Lower lobe of right lung (tissue), 2 donors: ENCODE data around the gene TACSTD2. TPM values are rescaled to one million over a fixed set of nuclear protein-coding genes. Genes with fewer than 3 reads are reported as not detected.
A peak's percentile ranks its signal among the peaks of the same experiment; 100 is the strongest.

Source experiments
- ATAC-seq, 2 donors: fragments of 200-7000 bp; cut with Tn5 transposase; one replicate each; pipeline ENCODE4 v1.9.1; 2020 to 2022; ENCODE audit warnings: mild to moderate bottlenecking in 2 of 2, moderate library complexity in 2 of 2
- DNase-seq: peaks from one replicate; pipeline ENCODE4 v3.0.0-alpha.2; 2020
- H3K27ac ChIP-seq: fragments of 200-600 bp; one replicate; pipeline ENCODE4 v1.8.0; 2022
- H3K27me3 ChIP-seq: fragments of 200-600 bp; one replicate; pipeline ENCODE4 v1.8.0; 2022; ENCODE audit warnings: low read depth
- H3K36me3 ChIP-seq: fragments of 200-600 bp; one replicate; pipeline ENCODE4 v1.8.0; 2022; ENCODE audit warnings: mild to moderate bottlenecking
- H3K4me1 ChIP-seq: fragments of 200-600 bp; one replicate; pipeline ENCODE4 v1.8.0; 2022
- H3K4me3 ChIP-seq: fragments of 200-600 bp; one replicate; pipeline ENCODE4 v1.8.0; 2022; ENCODE audit warnings: mild to moderate bottlenecking
- H3K9me3 ChIP-seq: fragments of 200-600 bp; one replicate; pipeline ENCODE4 v1.8.0; 2022
- intact Hi-C: fragments of 100-400 bp; cut with DNase I; formaldehyde crosslinking; loops from one replicate; pipeline ENCODE4 v1.11.0; 2022
- total RNA-seq: library from RNA; stranded (reverse); fragmentation: NEBNext Ultra II Directional; extraction: Animal tissue kit (Norgen Biotek cat#: 25700); gene quantifications from one replicate; pipeline ENCODE4 v1.2.1, GENCODE V29; 2021
- TF ChIP-seq, protein P1 (sequence below): fragments of 200-600 bp; IDR thresholded peaks from one replicate; pipeline ENCODE4 v1.8.0; 2022; ENCODE audit warnings: antibody characterized with exemption, mild to moderate bottlenecking
- donor health status: DM: no; HTN: yes; CAD: no; lungs with severe emphysema.

The TACSTD2 gene
- total RNA-seq, 1 donor from 2014 or later: 69.9 TPM

DNA sequence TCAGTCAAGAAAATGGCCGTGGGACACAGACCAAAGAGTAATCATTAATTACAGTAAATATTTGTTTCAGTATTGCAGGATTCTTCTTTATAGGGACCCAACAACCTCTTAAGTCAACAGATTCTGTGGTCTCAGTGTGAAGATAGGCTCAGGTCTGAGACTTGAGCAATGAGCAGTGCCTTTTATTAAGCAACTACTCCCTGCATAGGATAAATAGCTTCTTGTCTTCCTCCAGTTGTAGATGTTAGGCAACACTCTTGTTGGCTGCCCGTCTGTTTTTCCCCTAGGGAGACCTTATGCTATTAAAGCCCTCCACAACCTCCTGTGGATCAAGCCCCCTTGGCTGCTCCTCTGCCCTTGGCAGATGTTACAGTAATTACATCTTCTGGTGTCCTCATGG, 28.7 kb downstream of the TACSTD2 start:
- Histone ChIP-seq H3K9me3 (no peaks in the 10 kb centered on the region), H3K4me1 (peaks cover 12% of the 10 kb centered on the region), H3K27ac (no peak overlapping the region), H3K4me3 (no peak overlapping the region), H3K27me3 (no peaks in the 10 kb centered on the region), H3K36me3 (no peaks in the 10 kb centered on the region)
- ATAC-seq (no peak), DNase-seq (no peak)
- intact Hi-C loops: no loop called here
- TF ChIP-seq, protein P1, sequence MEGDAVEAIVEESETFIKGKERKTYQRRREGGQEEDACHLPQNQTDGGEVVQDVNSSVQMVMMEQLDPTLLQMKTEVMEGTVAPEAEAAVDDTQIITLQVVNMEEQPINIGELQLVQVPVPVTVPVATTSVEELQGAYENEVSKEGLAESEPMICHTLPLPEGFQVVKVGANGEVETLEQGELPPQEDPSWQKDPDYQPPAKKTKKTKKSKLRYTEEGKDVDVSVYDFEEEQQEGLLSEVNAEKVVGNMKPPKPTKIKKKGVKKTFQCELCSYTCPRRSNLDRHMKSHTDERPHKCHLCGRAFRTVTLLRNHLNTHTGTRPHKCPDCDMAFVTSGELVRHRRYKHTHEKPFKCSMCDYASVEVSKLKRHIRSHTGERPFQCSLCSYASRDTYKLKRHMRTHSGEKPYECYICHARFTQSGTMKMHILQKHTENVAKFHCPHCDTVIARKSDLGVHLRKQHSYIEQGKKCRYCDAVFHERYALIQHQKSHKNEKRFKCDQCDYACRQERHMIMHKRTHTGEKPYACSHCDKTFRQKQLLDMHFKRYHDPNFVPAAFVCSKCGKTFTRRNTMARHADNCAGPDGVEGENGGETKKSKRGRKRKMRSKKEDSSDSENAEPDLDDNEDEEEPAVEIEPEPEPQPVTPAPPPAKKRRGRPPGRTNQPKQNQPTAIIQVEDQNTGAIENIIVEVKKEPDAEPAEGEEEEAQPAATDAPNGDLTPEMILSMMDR: no peak

DNA sequence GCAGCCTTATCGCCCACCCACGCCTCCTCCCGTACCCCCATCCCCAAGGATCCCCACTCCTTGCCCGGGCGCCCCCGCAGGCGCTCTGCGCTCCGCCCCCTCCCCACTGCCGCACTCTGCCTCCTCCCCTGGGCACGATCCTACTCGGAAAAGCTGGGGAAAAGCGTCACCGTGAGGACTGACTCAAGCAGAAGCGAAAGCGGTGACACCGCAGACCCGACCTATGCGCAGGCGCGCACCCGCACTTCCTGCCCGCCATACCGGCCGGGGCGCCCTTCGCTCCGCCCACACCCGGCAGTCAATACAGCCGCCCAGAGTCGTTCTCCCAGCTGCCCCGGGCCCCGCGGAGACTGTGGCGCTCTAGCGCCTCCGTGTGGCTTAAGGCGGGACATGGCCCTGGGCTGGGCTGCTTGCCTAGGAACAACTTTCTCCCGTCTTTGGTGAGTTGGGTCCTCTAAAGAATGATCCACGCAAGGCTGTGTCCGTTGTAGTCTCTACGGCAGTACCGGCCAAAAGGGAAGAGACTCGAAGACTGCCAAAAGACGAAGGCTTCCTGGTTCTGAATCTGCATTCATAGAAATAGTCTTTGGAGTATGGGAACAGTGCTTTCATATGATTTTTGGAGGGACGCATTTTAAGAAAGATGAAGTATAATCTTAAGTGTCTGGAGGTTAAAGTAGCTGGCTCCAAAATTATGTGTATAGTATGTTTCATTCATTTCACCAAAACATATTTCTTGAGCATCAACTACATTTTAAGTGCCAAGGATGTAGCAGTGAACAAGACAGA, 30.3 kb downstream of the TACSTD2 start, which contains the start of gene OMA1:
Gene OMA1, minus strand, starts transcription at position 207 of the 789 bp plus-strand sequence. CDS start 7,432 bp downstream, outside the sequence.
- Histone ChIP-seq H3K4me1 (peaks cover 12% of the 10 kb centered on the region), H3K27me3 (no peaks in the 10 kb centered on the region), H3K4me3 (peak within 1 kb of the TSS; percentile 76), H3K36me3 (no peaks in the 10 kb centered on the region), H3K9me3 (no peaks in the 10 kb centered on the region), H3K27ac (peak within 1 kb of the TSS; percentile 100)
- intact Hi-C loops: no loop called here
- DNase-seq (peak; percentile 99), ATAC-seq (peak; percentile 99)
- TF ChIP-seq, protein P1: peak; percentile 98

DNA sequence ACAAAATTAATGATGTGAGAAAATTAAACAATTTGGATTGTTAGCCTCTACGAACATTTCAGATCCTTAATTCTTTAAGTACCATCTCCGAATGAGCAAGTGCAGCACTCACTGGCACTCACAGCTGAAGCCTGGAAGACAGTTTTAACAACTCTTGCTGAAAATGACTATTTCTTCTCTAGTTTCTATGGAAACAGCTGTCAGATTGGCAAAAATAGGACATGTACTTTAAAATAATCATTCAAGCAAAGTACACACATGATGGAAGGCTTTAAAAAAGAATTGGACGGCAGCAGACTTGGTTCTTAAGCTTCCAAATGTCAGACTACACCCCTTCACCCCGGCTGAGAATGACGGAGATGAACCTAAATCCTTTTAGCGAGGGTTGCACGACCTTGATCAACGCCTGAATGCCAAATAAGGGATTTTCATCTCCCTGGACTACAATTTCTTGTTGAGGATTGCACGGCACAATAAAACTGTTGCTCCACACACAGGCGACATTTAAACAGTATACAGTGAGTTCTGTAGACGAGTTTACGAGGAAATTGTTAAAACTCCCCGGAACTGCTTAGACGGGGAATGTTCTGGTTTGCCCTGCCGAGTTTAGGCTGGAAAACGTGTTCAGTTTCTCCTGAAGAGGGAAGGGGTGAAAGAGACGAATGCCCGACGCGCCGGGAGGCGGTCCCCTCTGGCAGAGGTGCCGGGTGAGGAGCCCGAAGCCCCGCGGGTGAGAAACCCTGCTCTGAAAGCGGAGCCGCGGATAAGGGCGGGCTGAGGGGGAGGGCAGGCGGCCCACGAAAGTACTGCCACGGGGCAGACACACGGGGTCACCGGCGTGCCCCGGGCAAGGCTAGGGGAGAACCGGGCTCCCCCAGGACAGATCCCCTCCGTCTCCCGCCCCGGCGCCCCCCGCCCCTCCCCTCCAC, 31.2 kb downstream of the TACSTD2 start:
- DNase-seq (peak; percentile 90), ATAC-seq (peak; percentile 93 to 95)
- TF ChIP-seq, protein P1: no peak
- intact Hi-C loops: no loop called here
- H3K4me1 ChIP-seq: peaks cover 12% of the 10 kb centered on the region
- H3K9me3 ChIP-seq: no peaks in the 10 kb centered on the region
- no peaks in the 10 kb centered on the region for H3K36me3 ChIP-seq
- peak overlapping the region; percentile 100 for H3K27ac ChIP-seq
- peak overlapping the region; percentile 76 for H3K4me3 ChIP-seq
- H3K27me3 ChIP-seq: no peaks in the 10 kb centered on the region

DNA sequence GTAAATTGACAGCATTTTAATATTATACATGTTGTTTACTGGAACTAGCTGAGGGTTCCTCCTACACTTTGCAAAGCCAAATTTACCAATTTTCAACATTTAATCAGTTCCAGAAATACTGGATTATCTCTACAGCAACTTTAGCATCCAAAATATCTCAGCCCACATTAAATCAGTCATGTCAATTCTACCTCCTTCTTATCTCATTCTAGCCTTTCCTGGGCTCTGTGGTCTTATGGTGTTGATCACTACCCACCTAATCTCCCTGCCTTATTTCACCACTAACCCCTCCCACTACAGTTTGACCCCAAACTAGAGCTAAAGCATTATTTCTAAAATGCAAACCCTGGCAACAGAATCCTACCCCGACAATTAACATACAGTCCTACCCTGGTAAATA, 33.8 kb downstream of the TACSTD2 start:
- no peak for ATAC-seq
- Histone ChIP-seq H3K27ac (no peak overlapping the region), H3K4me3 (no peak overlapping the region), H3K27me3 (no peaks in the 10 kb centered on the region), H3K9me3 (no peaks in the 10 kb centered on the region), H3K4me1 (peaks cover 12% of the 10 kb centered on the region), H3K36me3 (peaks cover 3% of the 10 kb centered on the region)
- intact Hi-C loops: no loop called here
- DNase-seq: no peak
- TF ChIP-seq, protein P1: no peak

DNA sequence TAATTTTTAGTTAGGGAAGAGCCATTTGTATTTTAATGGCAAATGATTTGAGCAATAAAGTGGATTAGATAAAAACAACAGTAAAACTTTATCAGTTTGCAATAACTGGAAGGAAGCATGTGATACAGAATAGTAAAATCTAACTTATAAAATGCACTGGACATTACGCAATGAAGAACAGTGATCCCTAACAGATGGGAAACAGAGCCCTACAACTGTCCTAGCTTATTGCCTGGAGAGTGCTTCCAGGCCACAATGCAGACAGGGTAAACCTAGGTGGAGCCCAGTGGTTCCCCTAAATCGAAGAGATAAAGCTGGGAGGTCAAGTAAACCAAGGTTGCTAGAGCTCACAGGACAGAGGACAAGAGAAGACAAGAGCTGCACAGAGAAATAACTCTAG, 37.5 kb downstream of the TACSTD2 start:
- Histone ChIP-seq H3K27me3 (no peaks in the 10 kb centered on the region), H3K36me3 (peaks cover 3% of the 10 kb centered on the region), H3K27ac (no peak overlapping the region), H3K4me1 (no peaks in the 10 kb centered on the region), H3K4me3 (no peak overlapping the region), H3K9me3 (no peaks in the 10 kb centered on the region)
- DNase-seq (no peak), ATAC-seq (no peak)
- intact Hi-C loops: no loop called here
- TF ChIP-seq, protein P1: no peak
